D721Med (cell line): Measurements from ENCODE around the gene EXOC4.

Experiments used
- DNase-seq: peaks from one replicate; pipeline ENCODE4 v3.0.0; 2011; ENCODE audit warnings: low spot score; ENCODE audit not compliant: insufficient read length
- FAIRE-seq: peaks from 2 replicates; lab custom pipeline; 2011; peaks lifted over from hg19 to GRCh38; lab: Jason Lieb, UNC
- TF ChIP-seq, protein P1 (sequence below): IDR thresholded peaks from 2 replicates; pipeline ENCODE4 v1.5.1; 2012; ENCODE audit warnings: mild to moderate bottlenecking, control low read depth; ENCODE audit not compliant: insufficient read depth; ENCODE audit errors: missing control alignments

The EXOC4 gene

GRCh38 chr7:133696056-133696455 lies 443.2 kb downstream of the EXOC4 start:
- DNase-seq (no peak), FAIRE-seq (no peak)
- TF ChIP-seq, protein P1, sequence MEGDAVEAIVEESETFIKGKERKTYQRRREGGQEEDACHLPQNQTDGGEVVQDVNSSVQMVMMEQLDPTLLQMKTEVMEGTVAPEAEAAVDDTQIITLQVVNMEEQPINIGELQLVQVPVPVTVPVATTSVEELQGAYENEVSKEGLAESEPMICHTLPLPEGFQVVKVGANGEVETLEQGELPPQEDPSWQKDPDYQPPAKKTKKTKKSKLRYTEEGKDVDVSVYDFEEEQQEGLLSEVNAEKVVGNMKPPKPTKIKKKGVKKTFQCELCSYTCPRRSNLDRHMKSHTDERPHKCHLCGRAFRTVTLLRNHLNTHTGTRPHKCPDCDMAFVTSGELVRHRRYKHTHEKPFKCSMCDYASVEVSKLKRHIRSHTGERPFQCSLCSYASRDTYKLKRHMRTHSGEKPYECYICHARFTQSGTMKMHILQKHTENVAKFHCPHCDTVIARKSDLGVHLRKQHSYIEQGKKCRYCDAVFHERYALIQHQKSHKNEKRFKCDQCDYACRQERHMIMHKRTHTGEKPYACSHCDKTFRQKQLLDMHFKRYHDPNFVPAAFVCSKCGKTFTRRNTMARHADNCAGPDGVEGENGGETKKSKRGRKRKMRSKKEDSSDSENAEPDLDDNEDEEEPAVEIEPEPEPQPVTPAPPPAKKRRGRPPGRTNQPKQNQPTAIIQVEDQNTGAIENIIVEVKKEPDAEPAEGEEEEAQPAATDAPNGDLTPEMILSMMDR, result no peak

DNA sequence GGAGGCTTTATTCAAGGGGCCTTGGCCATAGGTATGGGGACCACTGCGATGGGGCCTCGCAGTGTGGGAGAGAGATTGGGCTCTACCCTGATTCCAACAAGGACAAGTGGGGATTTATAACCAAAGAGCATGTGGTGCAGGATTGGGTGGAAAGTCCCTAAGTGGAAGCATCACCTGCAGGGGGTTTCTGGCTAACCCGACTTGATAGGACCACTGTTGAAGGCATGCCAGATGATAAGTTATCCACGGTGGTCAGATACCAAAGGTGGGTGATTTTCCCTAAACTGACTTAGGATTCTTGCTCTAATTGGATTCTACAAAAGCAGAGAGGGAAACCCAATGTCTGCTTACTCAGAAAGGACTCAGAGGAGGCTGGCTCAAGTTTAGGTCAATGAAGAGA lies 444.7 kb downstream of the EXOC4 start:
- TF ChIP-seq, protein P1, result no peak
- no peak for DNase-seq
- no peak for FAIRE-seq

- FAIRE-seq (no peak), DNase-seq (no peak)
- TF ChIP-seq, protein P1, result no peak
Measured at GRCh38 chr7:133698127-133698526, 445.2 kb downstream of the EXOC4 start.

- DNase-seq (no peak), FAIRE-seq (no peak)
- TF ChIP-seq, protein P1, result no peak
Measured at GRCh38 chr7:133699386-133699785, 446.5 kb downstream of the EXOC4 start.

- TF ChIP-seq, protein P1, result no peak
- FAIRE-seq, result no peak
- no peak for DNase-seq
Measured at GRCh38 chr7:133702078-133702477, 449.2 kb downstream of the EXOC4 start.

DNA sequence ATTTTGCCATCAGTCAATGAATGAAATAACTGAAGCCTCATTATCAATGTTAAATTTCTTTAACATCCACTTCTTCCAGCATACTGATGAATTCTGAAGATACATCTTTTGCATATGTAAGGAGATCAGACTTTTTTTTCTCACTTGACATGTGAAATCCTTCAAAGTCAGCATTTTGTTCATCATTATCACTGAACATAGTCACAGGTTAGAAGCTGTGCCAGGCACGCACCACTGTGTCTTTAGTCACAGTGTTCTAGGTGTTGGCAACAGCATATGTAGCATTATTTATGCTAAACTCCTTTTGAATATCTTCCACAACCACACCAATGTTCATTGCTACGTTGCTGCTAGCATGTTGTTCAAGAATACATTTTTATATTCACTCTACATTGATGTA lies 450.1 kb downstream of the EXOC4 start:
- TF ChIP-seq, protein P1, result no peak
- DNase-seq (no peak), FAIRE-seq (no peak)

GRCh38 chr7:133703547-133703946 lies 450.7 kb downstream of the EXOC4 start:
- FAIRE-seq (no peak), DNase-seq (no peak)
- TF ChIP-seq, protein P1, result no peak
